ENCODE results near the gene ITGA7.

Gene ITGA7, protein sequence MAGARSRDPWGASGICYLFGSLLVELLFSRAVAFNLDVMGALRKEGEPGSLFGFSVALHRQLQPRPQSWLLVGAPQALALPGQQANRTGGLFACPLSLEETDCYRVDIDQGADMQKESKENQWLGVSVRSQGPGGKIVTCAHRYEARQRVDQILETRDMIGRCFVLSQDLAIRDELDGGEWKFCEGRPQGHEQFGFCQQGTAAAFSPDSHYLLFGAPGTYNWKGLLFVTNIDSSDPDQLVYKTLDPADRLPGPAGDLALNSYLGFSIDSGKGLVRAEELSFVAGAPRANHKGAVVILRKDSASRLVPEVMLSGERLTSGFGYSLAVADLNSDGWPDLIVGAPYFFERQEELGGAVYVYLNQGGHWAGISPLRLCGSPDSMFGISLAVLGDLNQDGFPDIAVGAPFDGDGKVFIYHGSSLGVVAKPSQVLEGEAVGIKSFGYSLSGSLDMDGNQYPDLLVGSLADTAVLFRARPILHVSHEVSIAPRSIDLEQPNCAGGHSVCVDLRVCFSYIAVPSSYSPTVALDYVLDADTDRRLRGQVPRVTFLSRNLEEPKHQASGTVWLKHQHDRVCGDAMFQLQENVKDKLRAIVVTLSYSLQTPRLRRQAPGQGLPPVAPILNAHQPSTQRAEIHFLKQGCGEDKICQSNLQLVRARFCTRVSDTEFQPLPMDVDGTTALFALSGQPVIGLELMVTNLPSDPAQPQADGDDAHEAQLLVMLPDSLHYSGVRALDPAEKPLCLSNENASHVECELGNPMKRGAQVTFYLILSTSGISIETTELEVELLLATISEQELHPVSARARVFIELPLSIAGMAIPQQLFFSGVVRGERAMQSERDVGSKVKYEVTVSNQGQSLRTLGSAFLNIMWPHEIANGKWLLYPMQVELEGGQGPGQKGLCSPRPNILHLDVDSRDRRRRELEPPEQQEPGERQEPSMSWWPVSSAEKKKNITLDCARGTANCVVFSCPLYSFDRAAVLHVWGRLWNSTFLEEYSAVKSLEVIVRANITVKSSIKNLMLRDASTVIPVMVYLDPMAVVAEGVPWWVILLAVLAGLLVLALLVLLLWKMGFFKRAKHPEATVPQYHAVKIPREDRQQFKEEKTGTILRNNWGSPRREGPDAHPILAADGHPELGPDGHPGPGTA

DNA sequence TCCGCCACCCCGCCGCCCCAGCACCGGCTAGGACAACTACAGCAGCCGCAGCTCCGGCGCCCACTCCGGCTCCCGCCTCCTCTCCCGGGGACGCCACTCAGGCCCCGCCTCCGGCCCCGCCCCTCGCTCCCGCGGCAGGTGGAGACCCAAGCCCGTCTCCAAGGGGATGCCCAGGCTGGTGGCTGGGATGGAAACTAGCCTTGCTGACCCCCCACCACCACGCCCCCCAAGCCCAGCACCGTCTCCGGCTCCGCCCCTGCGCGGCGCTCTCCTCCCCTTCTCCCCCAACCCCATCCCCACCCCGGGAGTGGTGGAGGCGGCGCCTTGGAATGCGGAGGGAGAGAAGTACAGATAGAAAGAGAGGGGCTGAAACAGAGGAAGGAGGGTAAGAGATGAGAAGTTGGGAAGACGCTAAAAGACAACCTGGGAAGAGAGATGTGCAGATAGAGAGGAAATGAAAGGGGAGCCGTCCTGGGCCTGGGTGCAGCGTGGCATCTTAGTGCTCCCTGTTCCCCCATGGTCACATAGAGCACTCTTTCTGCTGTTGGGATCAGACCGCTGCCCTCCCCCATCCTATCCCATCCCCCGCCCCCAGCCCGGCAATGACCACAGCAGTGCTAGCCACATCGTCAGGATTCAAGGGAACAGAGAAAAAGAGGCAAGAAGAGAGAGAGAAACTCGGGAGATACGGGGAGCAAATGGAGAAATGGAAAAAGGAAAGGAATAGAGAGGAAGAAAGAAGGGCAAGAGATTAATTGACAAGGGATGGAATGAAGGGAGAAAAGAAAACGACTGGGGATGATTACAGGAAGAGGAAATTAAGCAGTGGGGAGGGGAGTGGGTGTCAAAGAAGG lies at the start of gene ITGA7:
TSS of gene ITGA7 (minus strand) at position 64 of the 854 bp plus-strand sequence. CDS start 222 bp downstream, outside the sequence.
- no peaks in the 10 kb centered on the region for H3K9me3 ChIP-seq (ENCODE audit: control insufficient read depth in 5 of 5, low read length in 5 of 5)
- peak within 1 kb of the TSS; percentile 35 to 83 (median 64) for H3K9ac ChIP-seq (ENCODE audit: low read length in 5 of 5)
- H3K4me3 ChIP-seq (ENCODE audit: low read depth in 1 of 5, low read length in 5 of 5): peak within 1 kb of the TSS; percentile 64 to 94 (median 70)
- H3K27ac ChIP-seq (ENCODE audit: low read depth, low read length): peak within 1 kb of the TSS; percentile 96
- peaks cover 0 to 91% (median 78%) of the 10 kb centered on the region in 5 donors for H3K4me1 ChIP-seq (ENCODE audit: control insufficient read depth in 5 of 5, insufficient read depth in 5 of 5, low read length in 5 of 5)
- no peaks in the 10 kb centered on the region for H3K36me3 ChIP-seq (ENCODE audit: control insufficient read depth in 5 of 5, insufficient read depth in 5 of 5, low read length in 5 of 5)
- H3K27me3 ChIP-seq (ENCODE audit: control insufficient read depth in 5 of 5, insufficient read depth in 4 of 5, low read length in 5 of 5): peaks cover 0 to 5% (median 0%) of the 10 kb centered on the region in 5 donors

DNA sequence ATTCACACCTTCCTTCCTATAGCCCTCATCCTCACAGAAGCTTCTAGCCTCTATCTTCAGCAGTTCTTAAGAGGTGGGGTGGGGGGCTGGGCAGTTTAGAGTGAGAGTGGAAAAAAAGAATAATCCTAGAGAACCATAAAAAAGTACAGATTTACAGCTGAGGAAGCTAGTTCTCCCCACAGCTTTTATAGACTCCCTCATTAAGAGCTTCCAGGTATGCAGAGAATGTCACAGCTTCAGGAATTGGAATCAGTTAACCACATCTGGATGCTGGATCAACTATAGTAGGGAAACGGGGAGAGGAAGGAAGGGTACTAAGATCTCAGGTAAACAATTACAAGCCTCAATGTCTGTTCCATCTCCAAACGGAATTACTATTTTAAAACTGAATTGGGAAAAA lies 47.5 kb upstream of the ITGA7 start:
- Histone ChIP-seq H3K27me3 (ENCODE audit: control insufficient read depth in 5 of 5, insufficient read depth in 4 of 5, low read length in 5 of 5) (no peaks in the 10 kb centered on the region), H3K27ac (ENCODE audit: low read depth, low read length) (no peak overlapping the region), H3K4me1 (ENCODE audit: control insufficient read depth in 5 of 5, insufficient read depth in 5 of 5, low read length in 5 of 5) (peaks cover 0 to 4% (median 0%) of the 10 kb centered on the region in 5 donors), H3K4me3 (ENCODE audit: low read depth in 1 of 5, low read length in 5 of 5) (no peak overlapping the region), H3K9ac (ENCODE audit: low read length in 5 of 5) (no peak overlapping the region), H3K9me3 (ENCODE audit: control insufficient read depth in 5 of 5, low read length in 5 of 5) (no peaks in the 10 kb centered on the region), H3K36me3 (ENCODE audit: control insufficient read depth in 5 of 5, insufficient read depth in 5 of 5, low read length in 5 of 5) (peaks cover 42 to 97% (median 77%) of the 10 kb centered on the region in 5 donors)

DNA sequence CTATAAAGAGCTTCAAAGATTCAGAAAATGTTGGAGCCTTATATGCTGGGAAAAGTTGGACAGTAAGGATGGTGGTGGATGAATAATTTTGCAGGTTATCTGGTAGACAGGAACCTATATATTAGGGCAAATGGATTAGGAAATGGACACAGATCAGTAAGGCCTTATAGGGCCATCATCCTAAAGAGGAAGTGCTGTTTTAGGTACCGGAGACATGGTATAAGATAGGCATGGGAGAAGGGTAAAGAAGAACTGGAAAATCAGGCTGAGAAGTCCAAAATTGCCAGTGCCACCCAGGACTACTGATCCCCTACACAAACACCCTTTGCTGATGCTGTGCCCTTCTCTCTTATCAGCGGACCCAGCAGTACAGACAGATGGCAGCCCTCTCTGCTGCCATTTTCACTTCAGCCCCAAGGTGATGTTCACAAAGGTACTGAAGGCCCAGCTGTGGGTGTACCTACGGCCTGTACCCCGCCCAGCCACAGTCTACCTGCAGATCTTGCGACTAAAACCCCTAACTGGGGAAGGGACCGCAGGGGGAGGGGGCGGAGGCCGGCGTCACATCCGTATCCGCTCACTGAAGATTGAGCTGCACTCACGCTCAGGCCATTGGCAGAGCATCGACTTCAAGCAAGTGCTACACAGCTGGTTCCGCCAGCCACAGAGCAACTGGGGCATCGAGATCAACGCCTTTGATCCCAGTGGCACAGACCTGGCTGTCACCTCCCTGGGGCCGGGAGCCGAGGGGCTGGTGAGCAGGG lies 40.7 kb upstream of the ITGA7 start:
- Histone ChIP-seq H3K36me3 (ENCODE audit: control insufficient read depth in 5 of 5, insufficient read depth in 5 of 5, low read length in 5 of 5) (peaks cover 9 to 30% (median 24%) of the 10 kb centered on the region in 5 donors), H3K9ac (ENCODE audit: low read length in 5 of 5) (no peak overlapping the region), H3K4me1 (ENCODE audit: control insufficient read depth in 5 of 5, insufficient read depth in 5 of 5, low read length in 5 of 5) (peaks cover 0 to 21% (median 14%) of the 10 kb centered on the region in 5 donors), H3K4me3 (ENCODE audit: low read depth in 1 of 5, low read length in 5 of 5) (no peak overlapping the region), H3K27ac (ENCODE audit: low read depth, low read length) (no peak overlapping the region), H3K9me3 (ENCODE audit: control insufficient read depth in 5 of 5, low read length in 5 of 5) (no peaks in the 10 kb centered on the region), H3K27me3 (ENCODE audit: control insufficient read depth in 5 of 5, insufficient read depth in 4 of 5, low read length in 5 of 5) (peaks cover 4 to 14% (median 9%) of the 10 kb centered on the region in 5 donors)

DNA sequence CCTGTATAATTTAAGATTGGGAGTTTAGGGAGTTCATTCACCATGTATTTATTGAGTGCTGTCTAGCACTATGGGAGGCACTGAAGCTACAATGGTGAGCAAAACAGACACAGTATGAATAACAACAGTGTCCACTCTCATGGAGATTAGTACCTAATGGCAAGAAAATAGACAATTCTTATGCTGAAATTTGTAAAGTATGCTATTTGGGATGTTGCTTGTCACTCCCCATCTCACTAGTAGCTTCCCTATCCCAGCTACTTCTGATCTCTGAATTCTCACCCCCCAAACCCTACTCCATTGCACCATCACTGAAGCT lies 39.2 kb upstream of the ITGA7 start:
- no peaks in the 10 kb centered on the region for H3K9me3 ChIP-seq (ENCODE audit: control insufficient read depth in 5 of 5, low read length in 5 of 5)
- H3K9ac ChIP-seq (ENCODE audit: low read length in 5 of 5): no peak overlapping the region
- H3K4me1 ChIP-seq (ENCODE audit: control insufficient read depth in 5 of 5, insufficient read depth in 5 of 5, low read length in 5 of 5): peaks cover 2 to 27% (median 20%) of the 10 kb centered on the region in 5 donors
- peaks cover 8 to 16% (median 9%) of the 10 kb centered on the region in 5 donors for H3K27me3 ChIP-seq (ENCODE audit: control insufficient read depth in 5 of 5, insufficient read depth in 4 of 5, low read length in 5 of 5)
- no peak overlapping the region for H3K4me3 ChIP-seq (ENCODE audit: low read depth in 1 of 5, low read length in 5 of 5)
- H3K36me3 ChIP-seq (ENCODE audit: control insufficient read depth in 5 of 5, insufficient read depth in 5 of 5, low read length in 5 of 5): peaks cover 3 to 15% (median 10%) of the 10 kb centered on the region in 5 donors
- no peak overlapping the region for H3K27ac ChIP-seq (ENCODE audit: low read depth, low read length)

DNA sequence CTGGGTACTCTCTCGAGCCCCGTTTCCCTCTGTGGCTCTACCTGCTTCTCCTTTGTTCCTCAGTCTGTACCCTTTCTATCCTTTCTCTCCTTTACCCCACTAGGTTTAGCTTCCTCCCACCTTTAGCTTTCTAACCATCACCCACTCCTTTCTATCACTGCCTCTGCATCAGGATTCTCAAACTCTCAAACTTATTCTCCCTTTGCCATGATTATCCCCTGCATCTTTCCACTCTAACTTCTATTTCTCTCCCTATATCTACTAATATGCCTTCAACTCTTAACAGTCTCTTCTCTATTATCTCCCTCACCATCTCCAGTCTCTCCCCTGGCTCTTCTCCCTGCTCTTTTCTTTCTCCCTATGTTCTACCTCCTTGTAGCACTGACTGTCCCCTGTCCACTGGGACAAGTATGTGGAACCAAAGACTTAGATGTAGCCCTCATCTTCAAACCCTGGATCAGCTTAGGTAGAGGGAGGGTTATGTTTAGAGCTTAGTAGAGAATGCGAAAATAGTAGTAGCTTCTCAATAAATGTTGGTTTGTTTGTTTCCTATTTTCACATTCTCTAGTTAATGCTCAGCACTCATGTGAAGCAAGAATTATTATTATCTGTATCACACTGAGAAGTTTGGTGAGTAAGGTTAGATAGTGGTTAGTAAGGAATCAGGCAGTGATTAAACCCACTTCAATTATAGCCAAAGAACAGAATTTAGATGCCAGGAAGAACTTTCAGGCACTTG lies 38.6 kb upstream of the ITGA7 start:
- no peak overlapping the region for H3K4me3 ChIP-seq (ENCODE audit: low read depth in 1 of 5, low read length in 5 of 5)
- H3K27me3 ChIP-seq (ENCODE audit: control insufficient read depth in 5 of 5, insufficient read depth in 4 of 5, low read length in 5 of 5): peaks cover 8 to 19% (median 9%) of the 10 kb centered on the region in 5 donors
- no peak overlapping the region for H3K27ac ChIP-seq (ENCODE audit: low read depth, low read length)
- peaks cover 0 to 9% (median 4%) of the 10 kb centered on the region in 5 donors for H3K36me3 ChIP-seq (ENCODE audit: control insufficient read depth in 5 of 5, insufficient read depth in 5 of 5, low read length in 5 of 5)
- H3K4me1 ChIP-seq (ENCODE audit: control insufficient read depth in 5 of 5, insufficient read depth in 5 of 5, low read length in 5 of 5): peaks cover 2 to 28% (median 20%) of the 10 kb centered on the region in 5 donors
- H3K9ac ChIP-seq (ENCODE audit: low read length in 5 of 5): no peak overlapping the region
- H3K9me3 ChIP-seq (ENCODE audit: control insufficient read depth in 5 of 5, low read length in 5 of 5): no peaks in the 10 kb centered on the region

DNA sequence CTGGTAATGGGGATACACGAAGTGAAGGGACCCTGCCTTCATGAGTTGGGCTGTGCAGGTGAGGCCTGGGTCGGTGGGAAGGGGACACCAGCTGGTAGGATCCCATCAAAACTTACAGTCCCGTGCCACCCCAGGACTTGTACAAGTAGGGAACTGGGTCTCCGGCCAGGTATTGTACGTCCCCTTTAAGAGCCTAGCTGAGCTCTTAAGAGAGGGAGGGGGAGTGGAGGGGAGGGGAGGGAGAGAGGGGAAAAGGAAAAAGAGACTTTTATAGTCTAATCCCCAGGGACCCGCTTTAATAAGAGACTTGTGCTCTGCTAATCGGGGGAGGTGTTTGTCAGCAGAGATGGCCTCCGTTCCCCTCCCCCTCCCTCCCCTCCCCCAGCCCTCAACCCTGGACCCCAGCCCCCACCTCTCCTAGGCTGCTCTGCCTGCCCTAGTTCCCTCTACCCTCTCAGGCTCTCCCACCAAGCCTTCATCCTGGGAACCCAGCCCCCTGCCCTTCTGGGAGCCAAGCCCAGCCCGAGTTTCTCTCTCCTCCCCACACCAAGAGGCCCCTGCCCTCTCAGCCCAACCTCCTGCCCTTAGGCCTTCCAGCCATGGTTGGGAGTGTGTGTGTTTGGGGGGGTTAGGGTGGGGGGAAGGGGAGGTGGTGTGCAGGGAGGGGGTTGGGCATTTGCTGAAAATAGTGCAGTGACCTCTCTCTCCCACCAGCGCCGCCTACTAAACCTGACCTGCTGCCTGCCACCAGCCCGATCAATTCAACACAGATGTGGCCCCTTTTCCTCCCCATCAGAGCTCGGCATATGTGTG lies 37.9 kb upstream of the ITGA7 start:
- Histone ChIP-seq H3K4me3 (ENCODE audit: low read depth in 1 of 5, low read length in 5 of 5) (peak overlapping the region in 3 of 5 donors; percentile 22 to 27 (median 25)), H3K9me3 (ENCODE audit: control insufficient read depth in 5 of 5, low read length in 5 of 5) (no peaks in the 10 kb centered on the region), H3K4me1 (ENCODE audit: control insufficient read depth in 5 of 5, insufficient read depth in 5 of 5, low read length in 5 of 5) (peaks cover 2 to 27% (median 20%) of the 10 kb centered on the region in 5 donors), H3K9ac (ENCODE audit: low read length in 5 of 5) (no peak overlapping the region), H3K36me3 (ENCODE audit: control insufficient read depth in 5 of 5, insufficient read depth in 5 of 5, low read length in 5 of 5) (peaks cover 0 to 3% (median 0%) of the 10 kb centered on the region in 5 donors), H3K27me3 (ENCODE audit: control insufficient read depth in 5 of 5, insufficient read depth in 4 of 5, low read length in 5 of 5) (peaks cover 8 to 19% (median 9%) of the 10 kb centered on the region in 5 donors), H3K27ac (ENCODE audit: low read depth, low read length) (no peak overlapping the region)

DNA sequence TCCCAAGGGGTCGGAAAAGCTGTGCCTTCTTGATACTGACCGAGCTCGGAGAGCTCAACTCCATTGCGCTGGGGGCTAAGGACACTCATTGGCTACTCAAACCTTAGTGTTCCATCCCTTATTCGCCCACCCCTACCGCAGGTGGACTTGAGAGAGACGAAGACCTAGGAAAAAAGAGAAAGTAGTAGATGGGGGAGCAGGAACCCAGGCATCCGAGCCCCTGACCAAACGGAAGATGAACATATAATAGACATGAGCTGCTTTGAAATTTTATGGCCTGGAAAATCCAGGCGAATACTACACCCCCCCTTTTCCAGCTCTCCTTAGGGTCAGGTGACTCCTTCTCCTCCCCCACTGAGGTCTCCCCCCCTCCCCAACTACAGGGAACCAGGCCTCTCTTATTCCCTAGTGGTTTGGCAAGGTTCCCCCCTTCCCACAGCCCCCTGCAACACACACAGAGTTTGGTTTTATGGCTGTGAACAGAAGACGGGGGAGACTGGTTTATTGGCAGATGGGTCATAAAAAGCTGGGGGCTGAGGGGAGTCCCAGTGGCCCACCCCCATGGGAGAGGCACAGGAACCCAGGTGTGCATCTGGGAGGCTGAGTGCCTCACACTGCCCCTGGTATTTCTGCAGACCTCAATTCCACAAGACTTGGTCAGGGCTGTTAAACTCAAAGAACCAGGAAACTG lies 36.8 kb upstream of the ITGA7 start:
- Histone ChIP-seq H3K4me3 (ENCODE audit: low read depth in 1 of 5, low read length in 5 of 5) (peak overlapping the region; percentile 16 to 75 (median 66)), H3K4me1 (ENCODE audit: control insufficient read depth in 5 of 5, insufficient read depth in 5 of 5, low read length in 5 of 5) (peaks cover 2 to 27% (median 20%) of the 10 kb centered on the region in 5 donors), H3K9me3 (ENCODE audit: control insufficient read depth in 5 of 5, low read length in 5 of 5) (no peaks in the 10 kb centered on the region), H3K9ac (ENCODE audit: low read length in 5 of 5) (no peak overlapping the region), H3K36me3 (ENCODE audit: control insufficient read depth in 5 of 5, insufficient read depth in 5 of 5, low read length in 5 of 5) (peaks cover 0 to 3% (median 0%) of the 10 kb centered on the region in 5 donors), H3K27me3 (ENCODE audit: control insufficient read depth in 5 of 5, insufficient read depth in 4 of 5, low read length in 5 of 5) (peaks cover 8 to 19% (median 9%) of the 10 kb centered on the region in 5 donors), H3K27ac (ENCODE audit: low read depth, low read length) (no peak overlapping the region)

Data from subcutaneous abdominal adipose tissue (tissue), 5 donors.